ENCODE data around the gene FBXL16. TPM values are rescaled to one million over a fixed set of nuclear protein-coding genes. Genes with fewer than 3 reads are reported as not detected.

Gene FBXL16
- total and polyA plus RNA-seq, 2 of the 13 experiments (the other 11 are each of a cell fraction or from before 2014, with no cell fraction given), result 0.22 to 2.0 TPM

GRCh38 chr16:720990-721764 is 15.6 kb upstream of the FBXL16 start, which contains the start of gene ANTKMT (continued):
- TF ChIP-seq JUNB (CRISPR knock-in tag; IDR thresholded peaks at IDR 0.05; ENCODE audit: borderline replicate concordance) (0 out of 2 replicates have a peak, but pooled peaks have one; percentile 49), HMGA1 (CRISPR knock-in tag; conservative IDR thresholded peaks at IDR 0.05) (no peak), CREM (IDR thresholded peaks at IDR 0.05) (no peak), CREM (CRISPR knock-in tag; IDR thresholded peaks at IDR 0.05) (no peak), MYC (CRISPR knock-in tag; IDR thresholded peaks at IDR 0.05; ENCODE audit: borderline replicate concordance) (peak; percentile 80), ZBTB3 (CRISPR knock-in tag; IDR thresholded peaks at IDR 0.05; ENCODE audit: borderline replicate concordance, low read depth) (no peak), IKZF4 (CRISPR knock-in tag; IDR thresholded peaks at IDR 0.05; ENCODE audit: borderline replicate concordance, low read depth, not compliant biosample characterization) (peak; percentile 77), RFX5 (IDR thresholded peaks at IDR 0.05; ENCODE audit: low read depth, low read length) (no peak), ZNF3 (CRISPR knock-in tag; IDR thresholded peaks at IDR 0.05) (no peak), GLI4 (CRISPR knock-in tag; IDR thresholded peaks at IDR 0.05; ENCODE audit: borderline replicate concordance) (0 out of 2 replicates have a peak, but pooled peaks have one; percentile 33), SCMH1 (CRISPR knock-in tag; IDR thresholded peaks at IDR 0.05; ENCODE audit: borderline replicate concordance) (no peak), ZNF563 (CRISPR knock-in tag; IDR thresholded peaks at IDR 0.05) (peak; percentile 95), KDM1A (CRISPR knock-in tag; IDR thresholded peaks at IDR 0.05) (no peak), ETV6 (CRISPR knock-in tag; conservative IDR thresholded peaks at IDR 0.05) (peak; percentile 74; the same call in 1 of the 2 replicates), MAZ (IDR thresholded peaks at IDR 0.05; ENCODE audit: borderline replicate concordance, low read depth, low read length) (no peak), MAZ (CRISPR knock-in tag; IDR thresholded peaks at IDR 0.05; ENCODE audit: low read depth) (peak; percentile 97), STAT5B (CRISPR knock-in tag; IDR thresholded peaks at IDR 0.05) (no peak), AHR (CRISPR knock-in tag; IDR thresholded peaks at IDR 0.05) (no peak; the same call in 1 of the 2 replicates), MTF1 (CRISPR knock-in tag; IDR thresholded peaks at IDR 0.05) (no peak), KDM3A (CRISPR knock-in tag; IDR thresholded peaks at IDR 0.05; ENCODE audit: low read depth) (no peak), TOPORS (CRISPR knock-in tag; IDR thresholded peaks at IDR 0.05) (peak; percentile 42; the same call in 1 of the 2 replicates), EEA1 (CRISPR knock-in tag; IDR thresholded peaks at IDR 0.05; ENCODE audit: borderline replicate concordance) (peak; percentile 60; the same call in 1 of the 2 replicates)
- TF ChIP-seq, protein P1, sequence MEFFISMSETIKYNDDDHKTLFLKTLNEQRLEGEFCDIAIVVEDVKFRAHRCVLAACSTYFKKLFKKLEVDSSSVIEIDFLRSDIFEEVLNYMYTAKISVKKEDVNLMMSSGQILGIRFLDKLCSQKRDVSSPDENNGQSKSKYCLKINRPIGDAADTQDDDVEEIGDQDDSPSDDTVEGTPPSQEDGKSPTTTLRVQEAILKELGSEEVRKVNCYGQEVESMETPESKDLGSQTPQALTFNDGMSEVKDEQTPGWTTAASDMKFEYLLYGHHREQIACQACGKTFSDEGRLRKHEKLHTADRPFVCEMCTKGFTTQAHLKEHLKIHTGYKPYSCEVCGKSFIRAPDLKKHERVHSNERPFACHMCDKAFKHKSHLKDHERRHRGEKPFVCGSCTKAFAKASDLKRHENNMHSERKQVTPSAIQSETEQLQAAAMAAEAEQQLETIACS (CRISPR knock-in tag; IDR thresholded peaks at IDR 0.05), result 0 out of 2 replicates have a peak, but pooled peaks have one; percentile 8
- TF ChIP-seq, protein P2, sequence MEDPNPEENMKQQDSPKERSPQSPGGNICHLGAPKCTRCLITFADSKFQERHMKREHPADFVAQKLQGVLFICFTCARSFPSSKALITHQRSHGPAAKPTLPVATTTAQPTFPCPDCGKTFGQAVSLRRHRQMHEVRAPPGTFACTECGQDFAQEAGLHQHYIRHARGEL (CRISPR knock-in tag; IDR thresholded peaks at IDR 0.05), result 0 out of 2 replicates have a peak, but pooled peaks have one; percentile 40
- TF ChIP-seq, protein P3, sequence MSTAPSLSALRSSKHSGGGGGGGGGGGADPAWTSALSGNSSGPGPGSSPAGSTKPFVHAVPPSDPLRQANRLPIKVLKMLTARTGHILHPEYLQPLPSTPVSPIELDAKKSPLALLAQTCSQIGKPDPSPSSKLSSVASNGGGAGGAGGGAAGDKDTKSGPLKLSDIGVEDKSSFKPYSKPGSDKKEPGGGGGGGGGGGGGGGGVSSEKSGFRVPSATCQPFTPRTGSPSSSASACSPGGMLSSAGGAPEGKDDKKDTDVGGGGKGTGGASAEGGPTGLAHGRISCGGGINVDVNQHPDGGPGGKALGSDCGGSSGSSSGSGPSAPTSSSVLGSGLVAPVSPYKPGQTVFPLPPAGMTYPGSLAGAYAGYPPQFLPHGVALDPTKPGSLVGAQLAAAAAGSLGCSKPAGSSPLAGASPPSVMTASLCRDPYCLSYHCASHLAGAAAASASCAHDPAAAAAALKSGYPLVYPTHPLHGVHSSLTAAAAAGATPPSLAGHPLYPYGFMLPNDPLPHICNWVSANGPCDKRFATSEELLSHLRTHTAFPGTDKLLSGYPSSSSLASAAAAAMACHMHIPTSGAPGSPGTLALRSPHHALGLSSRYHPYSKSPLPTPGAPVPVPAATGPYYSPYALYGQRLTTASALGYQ (CRISPR knock-in tag; IDR thresholded peaks at IDR 0.05), result no peak
- TF ChIP-seq, protein P4, sequence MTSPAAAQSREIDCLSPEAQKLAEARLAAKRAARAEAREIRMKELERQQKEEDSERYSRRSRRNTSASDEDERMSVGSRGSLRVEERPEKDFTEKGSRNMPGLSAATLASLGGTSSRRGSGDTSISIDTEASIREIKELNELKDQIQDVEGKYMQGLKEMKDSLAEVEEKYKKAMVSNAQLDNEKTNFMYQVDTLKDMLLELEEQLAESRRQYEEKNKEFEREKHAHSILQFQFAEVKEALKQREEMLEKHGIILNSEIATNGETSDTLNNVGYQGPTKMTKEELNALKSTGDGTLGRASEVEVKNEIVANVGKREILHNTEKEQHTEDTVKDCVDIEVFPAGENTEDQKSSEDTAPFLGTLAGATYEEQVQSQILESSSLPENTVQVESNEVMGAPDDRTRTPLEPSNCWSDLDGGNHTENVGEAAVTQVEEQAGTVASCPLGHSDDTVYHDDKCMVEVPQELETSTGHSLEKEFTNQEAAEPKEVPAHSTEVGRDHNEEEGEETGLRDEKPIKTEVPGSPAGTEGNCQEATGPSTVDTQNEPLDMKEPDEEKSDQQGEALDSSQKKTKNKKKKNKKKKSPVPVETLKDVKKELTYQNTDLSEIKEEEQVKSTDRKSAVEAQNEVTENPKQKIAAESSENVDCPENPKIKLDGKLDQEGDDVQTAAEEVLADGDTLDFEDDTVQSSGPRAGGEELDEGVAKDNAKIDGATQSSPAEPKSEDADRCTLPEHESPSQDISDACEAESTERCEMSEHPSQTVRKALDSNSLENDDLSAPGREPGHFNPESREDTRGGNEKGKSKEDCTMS (CRISPR knock-in tag; conservative IDR thresholded peaks at IDR 0.05), result no peak
